Subcutaneous abdominal adipose tissue (tissue), 5 donors: Measurements from ENCODE around the gene CHERP.

Experiments used
- H3K27ac ChIP-seq: one replicate; pipeline ENCODE4 v1.7.0; 2013; ENCODE audit warnings: low read depth, mild to moderate bottlenecking, inconsistent platforms, low read length, moderate library complexity
- H3K27me3 ChIP-seq, 5 donors: one replicate each; pipeline ENCODE4 v1.7.0; 2013; ENCODE audit warnings: low read length in 5 of 5, inconsistent platforms in 1 of 5; ENCODE audit not compliant: control insufficient read depth in 5 of 5, insufficient read depth in 4 of 5
- H3K36me3 ChIP-seq, 5 donors: one replicate each; pipeline ENCODE4 v1.7.0; 2013; ENCODE audit warnings: low read length in 5 of 5; ENCODE audit not compliant: control insufficient read depth in 5 of 5, insufficient read depth in 5 of 5
- H3K4me1 ChIP-seq, 5 donors: one replicate each; pipeline ENCODE4 v1.7.0; 2013; ENCODE audit warnings: low read length in 5 of 5, mild to moderate bottlenecking in 3 of 5, moderate library complexity in 1 of 5; ENCODE audit not compliant: control insufficient read depth in 5 of 5, insufficient read depth in 5 of 5
- H3K4me3 ChIP-seq, 5 donors: one replicate each; pipeline ENCODE4 v1.7.0; 2013; ENCODE audit warnings: low read length in 5 of 5, low read depth in 1 of 5
- H3K9ac ChIP-seq, 5 donors: one replicate each; pipeline ENCODE4 v1.7.0; 2013; ENCODE audit warnings: low read length in 5 of 5, mild to moderate bottlenecking in 4 of 5, moderate library complexity in 3 of 5
- H3K9me3 ChIP-seq, 5 donors: one replicate each; pipeline ENCODE4 v1.7.0; 2013; ENCODE audit warnings: low read length in 5 of 5; ENCODE audit not compliant: control insufficient read depth in 5 of 5
- donor health status: healthy.
- donor health status: healthy.
- donor health status: healthy.
- donor health status: healthy.
- donor health status: healthy.

Gene CHERP

DNA sequence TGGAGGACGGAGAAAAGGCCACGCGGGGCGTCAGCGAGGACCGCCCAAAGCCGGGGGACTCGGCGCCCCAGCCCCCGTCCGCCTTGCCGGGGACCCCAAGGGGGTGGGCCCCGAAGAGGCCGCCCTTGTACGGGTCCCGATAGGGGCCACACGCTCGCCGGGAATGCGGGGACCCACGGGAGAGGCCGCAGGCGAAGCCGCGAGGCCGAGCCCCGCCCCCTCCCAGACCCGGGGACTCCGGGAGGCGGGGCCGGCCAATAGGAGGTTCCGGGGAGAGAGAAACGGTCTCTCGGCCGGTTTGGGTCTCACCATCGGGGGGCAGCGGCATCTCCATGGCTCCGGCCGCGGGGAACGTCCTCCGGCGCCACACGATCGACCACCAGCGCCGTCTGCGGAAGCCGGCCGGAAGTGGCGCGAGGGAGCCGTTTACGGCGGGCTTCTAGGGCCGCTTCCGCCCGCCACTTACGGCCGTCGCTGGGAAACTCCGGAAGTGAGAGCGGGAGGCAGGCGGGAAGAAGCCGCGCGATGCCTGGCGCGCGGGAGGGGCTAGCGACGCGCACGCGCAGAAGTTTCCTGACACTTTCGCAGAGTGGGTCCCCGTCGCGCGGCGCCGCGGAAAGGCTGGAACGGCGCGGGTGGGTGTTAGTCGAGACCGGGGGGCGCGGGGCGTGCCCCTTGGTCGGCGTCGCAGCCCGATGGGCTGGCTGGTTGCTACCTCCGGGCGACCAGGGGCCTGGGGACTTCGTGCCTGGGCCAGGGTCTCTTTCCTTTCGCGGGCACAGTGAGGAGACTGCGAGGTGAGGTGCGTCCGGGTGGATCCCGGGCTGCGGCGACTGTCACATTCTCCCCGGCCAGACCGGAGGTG is at the start of gene CHERP:
TSS of gene CHERP (minus strand) at position 393 of the 865 bp plus-strand sequence. CDS start at position 334, 59 bp downstream.
- Histone ChIP-seq H3K27me3 (no peaks in the 10 kb centered on the region), H3K36me3 (peaks cover 0 to 23% (median 13%) of the 10 kb centered on the region in 5 donors), H3K4me3 (peak within 1 kb of the TSS; percentile 87 to 96 (median 92)), H3K27ac (peak within 1 kb of the TSS; percentile 81), H3K4me1 (peaks cover 5 to 36% (median 34%) of the 10 kb centered on the region in 5 donors), H3K9me3 (no peaks in the 10 kb centered on the region), H3K9ac (peak within 1 kb of the TSS; percentile 84 to 97 (median 90))

DNA sequence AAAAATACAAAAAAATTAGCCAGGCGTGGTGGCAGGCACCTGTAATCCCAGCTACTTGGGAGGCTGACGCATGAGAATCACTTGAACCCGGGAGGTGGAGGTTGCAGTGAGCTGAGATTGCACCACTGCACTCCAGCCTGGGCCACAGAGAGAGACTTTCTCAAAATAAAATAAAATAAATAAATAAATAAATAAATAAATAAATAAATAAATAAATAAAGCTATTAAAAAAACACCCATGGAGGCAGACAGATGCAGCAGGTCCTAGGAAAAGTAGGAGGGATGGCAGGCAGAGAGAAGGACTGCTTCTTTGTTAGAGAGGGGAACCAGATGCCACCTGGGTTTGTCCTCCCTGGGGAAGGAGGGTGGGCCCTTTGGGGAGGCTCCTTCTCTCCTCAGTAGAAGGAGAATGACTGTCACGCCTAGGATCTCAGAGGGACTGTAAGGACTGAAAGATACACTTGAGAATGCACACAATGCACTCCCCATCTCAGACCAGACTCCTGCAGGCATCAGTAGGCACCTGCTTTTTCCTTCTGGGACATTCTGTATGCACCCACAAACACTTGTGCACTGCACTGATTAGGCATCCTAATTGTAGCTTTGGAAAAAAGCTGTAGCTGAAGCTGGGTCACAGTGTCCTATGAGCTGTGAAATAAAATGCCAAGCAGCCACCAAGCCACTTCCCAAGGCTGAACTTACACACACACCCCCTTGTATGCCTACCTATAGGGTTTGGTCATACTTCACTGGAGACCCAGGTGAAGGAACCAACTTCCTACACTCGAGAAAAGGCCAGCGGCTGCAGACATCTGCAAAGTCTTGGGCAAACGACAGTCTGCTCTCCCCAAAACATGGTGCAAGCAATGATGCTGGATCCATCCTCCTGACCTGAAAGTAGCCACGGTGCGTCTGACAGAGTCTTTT is 48.9 kb upstream of the CHERP start:
- H3K4me1 ChIP-seq, result peaks cover 21 to 76% (median 72%) of the 10 kb centered on the region in 5 donors
- H3K27me3 ChIP-seq, result no peaks in the 10 kb centered on the region
- no peak overlapping the region for H3K27ac ChIP-seq
- H3K9ac ChIP-seq, result no peak overlapping the region
- H3K4me3 ChIP-seq, result no peak overlapping the region
- peaks cover 0 to 2% (median 0%) of the 10 kb centered on the region in 5 donors for H3K36me3 ChIP-seq
- H3K9me3 ChIP-seq, result no peaks in the 10 kb centered on the region

GRCh38 chr19:16589917-16590316 is 47.7 kb upstream of the CHERP start:
- H3K27ac ChIP-seq, result no peak overlapping the region
- H3K36me3 ChIP-seq, result peaks cover 0 to 2% (median 0%) of the 10 kb centered on the region in 5 donors
- H3K4me1 ChIP-seq, result peaks cover 29 to 82% (median 80%) of the 10 kb centered on the region in 5 donors
- no peaks in the 10 kb centered on the region for H3K27me3 ChIP-seq
- H3K9ac ChIP-seq, result no peak overlapping the region
- H3K9me3 ChIP-seq, result no peaks in the 10 kb centered on the region
- no peak overlapping the region for H3K4me3 ChIP-seq

GRCh38 chr19:16588824-16589577 is 46.8 kb upstream of the CHERP start:
- Histone ChIP-seq H3K27me3 (peaks cover 0 to 3% (median 0%) of the 10 kb centered on the region in 5 donors), H3K9ac (no peak overlapping the region), H3K9me3 (no peaks in the 10 kb centered on the region), H3K27ac (no peak overlapping the region), H3K36me3 (peaks cover 0 to 2% (median 0%) of the 10 kb centered on the region in 5 donors), H3K4me1 (peaks cover 33 to 83% (median 80%) of the 10 kb centered on the region in 5 donors), H3K4me3 (peak overlapping the region in 1 of 5 donors; percentile 58)

- Histone ChIP-seq H3K27me3 (peaks cover 0 to 3% (median 0%) of the 10 kb centered on the region in 5 donors), H3K36me3 (no peaks in the 10 kb centered on the region), H3K4me3 (peak overlapping the region; percentile 31 to 61 (median 43)), H3K9me3 (no peaks in the 10 kb centered on the region), H3K9ac (peak overlapping the region in 3 of 5 donors; percentile 26 to 35 (median 31)), H3K4me1 (peaks cover 35 to 83% (median 80%) of the 10 kb centered on the region in 5 donors), H3K27ac (no peak overlapping the region)
These were observed 45.9 kb upstream of the CHERP start for GRCh38 chr19:16587833-16588823.

GRCh38 chr19:16586991-16587832 is 45.0 kb upstream of the CHERP start:
- Histone ChIP-seq H3K36me3 (no peaks in the 10 kb centered on the region), H3K4me1 (peaks cover 34 to 83% (median 80%) of the 10 kb centered on the region in 5 donors), H3K9ac (peak overlapping the region in 2 of 5 donors; percentile 26 to 35), H3K27me3 (peaks cover 0 to 3% (median 0%) of the 10 kb centered on the region in 5 donors), H3K9me3 (no peaks in the 10 kb centered on the region), H3K27ac (no peak overlapping the region), H3K4me3 (peak overlapping the region in 3 of 5 donors; percentile 31 to 61 (median 58))

DNA sequence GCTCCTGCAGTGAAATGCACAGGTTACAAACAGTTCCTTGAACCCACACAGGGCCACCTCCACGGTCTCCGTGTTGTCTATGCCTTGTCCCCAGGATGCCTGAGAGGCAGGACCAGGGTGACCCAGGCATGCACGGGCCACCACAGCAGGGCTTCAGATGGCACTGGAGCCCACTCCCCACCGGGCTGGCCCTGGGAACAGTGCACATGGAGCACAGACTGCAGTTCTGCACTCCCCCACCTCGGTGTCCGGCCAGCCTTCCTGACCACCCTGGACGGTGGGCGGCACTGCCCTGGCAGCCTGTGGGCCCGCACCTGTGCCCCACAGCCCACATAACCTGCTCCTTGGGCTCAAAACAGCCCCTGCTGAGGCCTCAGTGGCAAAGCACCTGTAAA is 44.2 kb upstream of the CHERP start:
- Histone ChIP-seq H3K36me3 (no peaks in the 10 kb centered on the region), H3K4me3 (no peak overlapping the region), H3K9ac (no peak overlapping the region), H3K27ac (peak overlapping the region; percentile 16), H3K4me1 (peaks cover 37 to 86% (median 82%) of the 10 kb centered on the region in 5 donors), H3K27me3 (peaks cover 0 to 3% (median 0%) of the 10 kb centered on the region in 5 donors), H3K9me3 (no peaks in the 10 kb centered on the region)

- Histone ChIP-seq H3K9me3 (no peaks in the 10 kb centered on the region), H3K4me1 (peaks cover 43 to 91% (median 87%) of the 10 kb centered on the region in 5 donors), H3K36me3 (no peaks in the 10 kb centered on the region), H3K9ac (peak overlapping the region in 3 of 5 donors; percentile 18 to 70 (median 26)), H3K4me3 (peak overlapping the region in 1 of 5 donors; percentile 6), H3K27ac (peak overlapping the region; percentile 79), H3K27me3 (peaks cover 0 to 3% (median 0%) of the 10 kb centered on the region in 5 donors)
These were observed 43.7 kb upstream of the CHERP start for GRCh38 chr19:16585808-16586476.
